Gastroesophageal sphincter (tissue), 3 donors: ENCODE data around the gene HEYL.

ENCODE experiments used
- CTCF ChIP-seq, 4 experiments: fragments of 200-600 bp in 2 of 4; fragments of 450-650 bp in 2 of 4; sonication (generic) in 1 of 4; IDR thresholded peaks; one replicate each; pipeline ENCODE4 v1.5.1; 2017 to 2019; ENCODE audit warnings: antibody characterized with exemption in 4 of 4, mild to moderate bottlenecking in 2 of 4, moderate library complexity in 2 of 4
- POLR2AphosphoS5 ChIP-seq: sonication (generic); formaldehyde crosslinking; IDR thresholded peaks from one replicate; pipeline ENCODE4 v1.6.1; 2017; ENCODE audit warnings: antibody characterized with exemption

GRCh38 chr1:39679821-39680220 lies 40.4 kb upstream of the HEYL start:
- TF ChIP-seq CTCF (IDR thresholded peaks at IDR 0.05) = no peak
- no peak for TF ChIP-seq POLR2AphosphoS5
